IPS-20b (cell line): ENCODE data around the gene HIP1.

ENCODE experiments used
- H3K27ac ChIP-seq: one replicate; pipeline ENCODE4 v1.5.1; 2013; ENCODE audit warnings: low read length
- H3K27me3 ChIP-seq: 2 replicates; pipeline ENCODE4 v1.6.1; 2013; ENCODE audit warnings: mild to moderate bottlenecking, low read length, inconsistent platforms; ENCODE audit not compliant: insufficient read depth
- H3K36me3 ChIP-seq: 2 replicates; pipeline ENCODE4 v1.6.1; 2013; ENCODE audit warnings: low read depth, mild to moderate bottlenecking, inconsistent platforms, low read length, moderate library complexity; ENCODE audit not compliant: insufficient read depth
- H3K4me1 ChIP-seq: 2 replicates; pipeline ENCODE4 v1.6.1; 2013; ENCODE audit warnings: mild to moderate bottlenecking, control low read depth, inconsistent platforms, low read length, moderate library complexity; ENCODE audit not compliant: insufficient read depth
- H3K4me3 ChIP-seq: 2 replicates; pipeline ENCODE4 v1.5.1; 2013; ENCODE audit warnings: mild to moderate bottlenecking, low read length, inconsistent platforms
- H3K9ac ChIP-seq: 2 replicates; pipeline ENCODE4 v1.6.1; 2013; ENCODE audit warnings: low read depth, mild to moderate bottlenecking, inconsistent platforms, low read length, moderate library complexity
- H3K9me3 ChIP-seq: 2 replicates; pipeline ENCODE4 v1.6.1; 2013; ENCODE audit warnings: mild to moderate bottlenecking, low read depth, low read length, inconsistent platforms; ENCODE audit not compliant: insufficient read depth

HIP1 gene

GRCh38 chr7:75628055-75628454 is 110.7 kb downstream of the HIP1 start:
- Histone ChIP-seq H3K36me3 (peaks cover 18% of the 10 kb centered on the region), H3K4me1 (peaks cover 14% of the 10 kb centered on the region; the same call in 1 of the 2 replicates), H3K9ac (no peak overlapping the region), H3K9me3 (peaks cover 3% of the 10 kb centered on the region), H3K27me3 (no peaks in the 10 kb centered on the region), H3K4me3 (no peak overlapping the region), H3K27ac (no peak overlapping the region)

GRCh38 chr7:75626954-75627353 is 111.8 kb downstream of the HIP1 start:
- H3K36me3 ChIP-seq: peaks cover 17% of the 10 kb centered on the region; the same call in 1 of the 2 replicates

GRCh38 chr7:75625868-75626267 is 112.9 kb downstream of the HIP1 start:
- Histone ChIP-seq H3K36me3 (peaks cover 27% of the 10 kb centered on the region; the same call in 1 of the 2 replicates), H3K27ac (no peak overlapping the region), H3K27me3 (no peaks in the 10 kb centered on the region), H3K4me1 (peaks cover 3% of the 10 kb centered on the region; the same call in 1 of the 2 replicates), H3K9me3 (peaks cover 3% of the 10 kb centered on the region), H3K9ac (no peak overlapping the region), H3K4me3 (no peak overlapping the region)

More at GRCh38 chr7:75626954-75627353, 111.8 kb downstream of the HIP1 start:
- Histone ChIP-seq H3K27me3 (no peaks in the 10 kb centered on the region), H3K4me1 (peaks cover 12% of the 10 kb centered on the region; the same call in 1 of the 2 replicates), H3K9me3 (peaks cover 3% of the 10 kb centered on the region), H3K27ac (no peak overlapping the region), H3K9ac (no peak overlapping the region), H3K4me3 (no peak overlapping the region)

GRCh38 chr7:75624134-75624832 is 114.5 kb downstream of the HIP1 start:
- Histone ChIP-seq H3K27ac (no peak overlapping the region), H3K27me3 (no peaks in the 10 kb centered on the region), H3K4me3 (no peak overlapping the region), H3K9me3 (peaks cover 3% of the 10 kb centered on the region), H3K36me3 (peaks cover 34% of the 10 kb centered on the region; the same call in 1 of the 2 replicates), H3K9ac (no peak overlapping the region), H3K4me1 (peaks cover 3% of the 10 kb centered on the region; the same call in 1 of the 2 replicates)

GRCh38 chr7:75623390-75624133 is 115.2 kb downstream of the HIP1 start:
- no peak overlapping the region for H3K4me3 ChIP-seq
- H3K9ac ChIP-seq: no peak overlapping the region
- no peak overlapping the region for H3K27ac ChIP-seq
- H3K36me3 ChIP-seq: peaks cover 33% of the 10 kb centered on the region; the same call in 1 of the 2 replicates
- H3K27me3 ChIP-seq: no peaks in the 10 kb centered on the region
- peaks cover 3% of the 10 kb centered on the region for H3K9me3 ChIP-seq
- H3K4me1 ChIP-seq: peaks cover 3% of the 10 kb centered on the region; the same call in 1 of the 2 replicates

GRCh38 chr7:75621124-75621523 is 117.6 kb downstream of the HIP1 start:
- no peak overlapping the region for H3K4me3 ChIP-seq
- H3K36me3 ChIP-seq: peaks cover 34% of the 10 kb centered on the region; the same call in 1 of the 2 replicates
- H3K27me3 ChIP-seq: no peaks in the 10 kb centered on the region
- H3K4me1 ChIP-seq: peaks cover 3% of the 10 kb centered on the region; the same call in 1 of the 2 replicates
- no peak overlapping the region for H3K9ac ChIP-seq
- no peaks in the 10 kb centered on the region for H3K9me3 ChIP-seq
- no peak overlapping the region for H3K27ac ChIP-seq

- Histone ChIP-seq H3K4me3 (no peak overlapping the region), H3K4me1 (peaks cover 3% of the 10 kb centered on the region; the same call in 1 of the 2 replicates), H3K27ac (no peak overlapping the region), H3K9me3 (no peaks in the 10 kb centered on the region), H3K36me3 (peaks cover 34% of the 10 kb centered on the region; the same call in 1 of the 2 replicates), H3K9ac (no peak overlapping the region), H3K27me3 (no peaks in the 10 kb centered on the region)
Measured at GRCh38 chr7:75619636-75620035, 119.1 kb downstream of the HIP1 start.

GRCh38 chr7:75617634-75618234 is 121.0 kb downstream of the HIP1 start:
- Histone ChIP-seq H3K27me3 (no peaks in the 10 kb centered on the region), H3K27ac (no peak overlapping the region), H3K4me1 (no peaks in the 10 kb centered on the region), H3K36me3 (peaks cover 38% of the 10 kb centered on the region; the same call in 1 of the 2 replicates), H3K9ac (no peak overlapping the region), H3K4me3 (no peak overlapping the region), H3K9me3 (no peaks in the 10 kb centered on the region)

GRCh38 chr7:75616421-75617167 is 122.1 kb downstream of the HIP1 start:
- H3K4me1 ChIP-seq: no peaks in the 10 kb centered on the region; the same call in 1 of the 2 replicates
- H3K36me3 ChIP-seq: peaks cover 30% of the 10 kb centered on the region; the same call in 1 of the 2 replicates
- H3K27ac ChIP-seq: no peak overlapping the region
- no peak overlapping the region for H3K9ac ChIP-seq
- H3K4me3 ChIP-seq: no peak overlapping the region
- H3K9me3 ChIP-seq: no peaks in the 10 kb centered on the region
- no peaks in the 10 kb centered on the region for H3K27me3 ChIP-seq

GRCh38 chr7:75614401-75614800 is 124.3 kb downstream of the HIP1 start:
- Histone ChIP-seq H3K27me3 (no peaks in the 10 kb centered on the region), H3K9me3 (no peaks in the 10 kb centered on the region), H3K27ac (no peak overlapping the region), H3K9ac (no peak overlapping the region), H3K36me3 (peaks cover 16% of the 10 kb centered on the region; the same call in 1 of the 2 replicates), H3K4me1 (no peaks in the 10 kb centered on the region; the same call in 1 of the 2 replicates), H3K4me3 (no peak overlapping the region)

- Histone ChIP-seq H3K27ac (no peak overlapping the region), H3K9me3 (no peaks in the 10 kb centered on the region), H3K27me3 (no peaks in the 10 kb centered on the region), H3K4me1 (no peaks in the 10 kb centered on the region; the same call in 1 of the 2 replicates), H3K9ac (no peak overlapping the region), H3K36me3 (peaks cover 20% of the 10 kb centered on the region; the same call in 1 of the 2 replicates), H3K4me3 (no peak overlapping the region)
Measured at GRCh38 chr7:75613351-75613750, 125.4 kb downstream of the HIP1 start.
